ENCODE data around the gene MS4A1. TPM values are rescaled to one million over a fixed set of nuclear protein-coding genes. Genes with fewer than 3 reads are reported as not detected.

Gene MS4A1
- total RNA-seq (2022): not detected in 2 replicates
- Bru-seq, nascent RNA: not detected
- not detected for BruChase-seq, experiment 1, labeled RNA remaining after a 6-hour chase
- not detected for BruChase-seq, experiment 2, labeled RNA remaining after a 2-hour chase
- long read RNA-seq: 0 reads

DNA sequence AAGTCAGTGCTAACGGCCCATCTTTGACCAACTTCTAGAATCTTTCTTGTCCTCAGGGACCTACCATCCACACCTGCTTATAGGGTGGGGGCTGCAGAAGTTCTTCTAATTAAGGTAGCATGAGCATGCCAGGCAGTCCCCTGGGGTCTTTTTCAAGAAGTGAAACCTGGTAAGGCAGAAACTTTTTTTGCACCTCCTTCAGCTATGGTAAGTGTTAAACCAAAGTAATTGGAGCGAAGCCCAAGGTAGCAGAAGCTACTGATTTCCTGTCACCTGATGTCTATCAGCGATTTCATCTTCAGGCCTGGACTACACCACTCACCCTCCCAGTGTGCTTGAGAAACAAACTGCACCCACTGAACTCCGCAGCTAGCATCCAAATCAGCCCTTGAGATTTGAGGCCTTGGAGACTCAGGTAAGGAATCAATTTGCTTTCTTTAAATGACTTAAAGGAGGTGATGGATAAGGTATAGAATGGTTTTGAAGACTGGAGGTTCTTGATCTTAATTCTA lies at the start of gene MS4A1:
MS4A1 (plus strand) TSS at position 317 of the 512 bp plus-strand sequence. CDS start 6,528 bp downstream, outside the sequence.
- DNase-seq (ENCODE audit: unreplicated experiment): no peak
- H3K27me3 Mint-ChIP-seq (ENCODE audit: insufficient read depth, unreplicated experiment): peaks cover 19% of the 10 kb centered on the region
- no peak within 1 kb of the TSS for H3K27ac Mint-ChIP-seq (ENCODE audit: low read depth, unreplicated experiment)
- H3K4me1 Mint-ChIP-seq (ENCODE audit: insufficient read depth, unreplicated experiment): no peaks in the 10 kb centered on the region
- ChIA-PET POLR2A (no interaction called here), CTCF (interaction anchor here (2.5 kb wide), 1 partner anchor 92 kb away, joined by 10 read pairs; no protein-coding TSS in a partner anchor)
- no peak within 1 kb of the TSS for H3K4me3 Mint-ChIP-seq (ENCODE audit: unreplicated experiment)
- no peaks in the 10 kb centered on the region for H3K36me3 Mint-ChIP-seq (ENCODE audit: insufficient read depth, unreplicated experiment)
- BruUV-seq (replicated peaks): no TSS peak
- intact Hi-C loops (cut with micrococcal nuclease): no loop called here
- TF ChIP-seq, protein P1, sequence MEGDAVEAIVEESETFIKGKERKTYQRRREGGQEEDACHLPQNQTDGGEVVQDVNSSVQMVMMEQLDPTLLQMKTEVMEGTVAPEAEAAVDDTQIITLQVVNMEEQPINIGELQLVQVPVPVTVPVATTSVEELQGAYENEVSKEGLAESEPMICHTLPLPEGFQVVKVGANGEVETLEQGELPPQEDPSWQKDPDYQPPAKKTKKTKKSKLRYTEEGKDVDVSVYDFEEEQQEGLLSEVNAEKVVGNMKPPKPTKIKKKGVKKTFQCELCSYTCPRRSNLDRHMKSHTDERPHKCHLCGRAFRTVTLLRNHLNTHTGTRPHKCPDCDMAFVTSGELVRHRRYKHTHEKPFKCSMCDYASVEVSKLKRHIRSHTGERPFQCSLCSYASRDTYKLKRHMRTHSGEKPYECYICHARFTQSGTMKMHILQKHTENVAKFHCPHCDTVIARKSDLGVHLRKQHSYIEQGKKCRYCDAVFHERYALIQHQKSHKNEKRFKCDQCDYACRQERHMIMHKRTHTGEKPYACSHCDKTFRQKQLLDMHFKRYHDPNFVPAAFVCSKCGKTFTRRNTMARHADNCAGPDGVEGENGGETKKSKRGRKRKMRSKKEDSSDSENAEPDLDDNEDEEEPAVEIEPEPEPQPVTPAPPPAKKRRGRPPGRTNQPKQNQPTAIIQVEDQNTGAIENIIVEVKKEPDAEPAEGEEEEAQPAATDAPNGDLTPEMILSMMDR (IDR thresholded peaks at IDR 0.05; ENCODE audit: unreplicated experiment): no peak
- H3K9me3 Mint-ChIP-seq (ENCODE audit: unreplicated experiment): peaks cover 9% of the 10 kb centered on the region

DNA sequence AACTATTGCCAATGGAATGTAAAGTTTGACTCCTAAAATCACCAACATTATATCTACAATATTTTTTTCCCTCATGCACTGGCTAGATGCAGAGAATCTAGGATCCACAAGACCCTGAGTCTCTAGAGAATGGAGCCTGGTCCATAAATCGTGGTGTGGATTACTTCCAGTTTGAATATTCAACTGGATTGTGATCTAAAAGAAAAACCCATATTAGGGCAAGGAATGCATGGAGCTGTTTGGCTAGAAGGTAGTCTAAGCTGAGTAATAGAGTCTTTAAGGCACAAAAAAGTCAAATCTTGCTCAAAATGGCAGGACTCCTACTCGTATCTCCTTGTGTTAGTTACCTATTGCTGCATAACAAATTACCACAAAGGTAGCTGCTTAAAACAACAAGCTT lies 35.6 kb upstream of the MS4A1 start:
- no TSS peak for BruUV-seq (replicated peaks)
- Mint-ChIP-seq H3K4me3 (ENCODE audit: unreplicated experiment) (no peak overlapping the region), H3K4me1 (ENCODE audit: insufficient read depth, unreplicated experiment) (no peaks in the 10 kb centered on the region), H3K27ac (ENCODE audit: low read depth, unreplicated experiment) (no peak overlapping the region), H3K9me3 (ENCODE audit: unreplicated experiment) (peaks cover 9% of the 10 kb centered on the region), H3K36me3 (ENCODE audit: insufficient read depth, unreplicated experiment) (no peaks in the 10 kb centered on the region), H3K27me3 (ENCODE audit: insufficient read depth, unreplicated experiment) (no peaks in the 10 kb centered on the region)
- DNase-seq (ENCODE audit: unreplicated experiment): no peak
- CTCF ChIA-PET: interaction anchor here (0.6 kb wide), 1 partner anchor 87 kb away, joined by 3 read pairs; no protein-coding TSS in a partner anchor
- POLR2A ChIA-PET: interaction anchor here (0.7 kb wide), 1 partner anchor 199 kb away, joined by 3 read pairs; no protein-coding TSS in a partner anchor
- TF ChIP-seq, protein P1 (IDR thresholded peaks at IDR 0.05; ENCODE audit: unreplicated experiment): no peak
- intact Hi-C loops (cut with micrococcal nuclease): no loop called here

DNA sequence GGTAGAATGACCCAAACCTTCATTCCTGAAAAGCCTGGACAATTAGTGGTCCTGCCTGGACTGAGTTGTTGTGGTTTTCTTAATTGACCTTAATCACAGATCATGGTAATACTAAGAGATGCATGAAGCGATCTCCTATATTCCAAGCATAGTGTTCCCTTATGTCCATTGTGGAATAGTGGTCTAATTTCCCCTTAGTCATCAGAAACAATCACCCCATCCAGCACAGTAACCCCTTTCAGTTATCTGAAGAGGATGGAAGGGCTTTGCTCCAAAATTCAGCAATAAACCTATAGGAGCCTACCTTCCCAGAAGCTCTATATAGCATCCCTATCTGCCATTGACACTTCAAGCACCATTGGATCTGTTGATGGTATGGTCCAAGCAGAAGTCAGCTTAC lies 33.0 kb upstream of the MS4A1 start:
- Mint-ChIP-seq H3K9me3 (ENCODE audit: unreplicated experiment) (peaks cover 9% of the 10 kb centered on the region), H3K27me3 (ENCODE audit: insufficient read depth, unreplicated experiment) (no peaks in the 10 kb centered on the region), H3K4me1 (ENCODE audit: insufficient read depth, unreplicated experiment) (no peaks in the 10 kb centered on the region), H3K27ac (ENCODE audit: low read depth, unreplicated experiment) (no peak overlapping the region), H3K36me3 (ENCODE audit: insufficient read depth, unreplicated experiment) (no peaks in the 10 kb centered on the region), H3K4me3 (ENCODE audit: unreplicated experiment) (no peak overlapping the region)
- TF ChIP-seq, protein P1 (IDR thresholded peaks at IDR 0.05; ENCODE audit: unreplicated experiment): no peak
- intact Hi-C loops (cut with micrococcal nuclease): no loop called here
- no peak for DNase-seq (ENCODE audit: unreplicated experiment)
- ChIA-PET CTCF (no interaction called here), POLR2A (no interaction called here)
- BruUV-seq (replicated peaks): no TSS peak

DNA sequence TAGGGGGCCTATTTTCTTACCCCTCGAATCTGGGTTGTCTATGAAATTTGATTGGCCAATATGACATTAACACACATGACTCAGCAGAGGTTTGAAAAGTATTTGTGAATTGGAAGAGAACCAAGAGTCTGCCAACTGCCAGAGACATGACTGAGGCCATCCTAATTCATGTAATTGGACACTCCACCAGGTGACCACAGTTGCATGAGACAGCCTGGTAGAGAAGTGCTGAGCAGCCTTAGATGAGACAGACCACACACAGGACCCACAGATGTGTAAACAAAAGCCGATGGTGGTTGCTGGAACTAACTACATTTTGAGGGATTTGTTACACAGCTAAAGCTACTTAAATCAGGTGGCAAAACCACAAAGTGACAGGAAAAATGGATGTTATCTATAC lies 27.1 kb upstream of the MS4A1 start:
- H3K4me3 Mint-ChIP-seq (ENCODE audit: unreplicated experiment): no peak overlapping the region
- TF ChIP-seq, protein P1 (IDR thresholded peaks at IDR 0.05; ENCODE audit: unreplicated experiment): no peak
- H3K36me3 Mint-ChIP-seq (ENCODE audit: insufficient read depth, unreplicated experiment): no peaks in the 10 kb centered on the region
- DNase-seq (ENCODE audit: unreplicated experiment): peak; percentile 70
- peaks cover 13% of the 10 kb centered on the region for H3K9me3 Mint-ChIP-seq (ENCODE audit: unreplicated experiment)
- peaks cover 12% of the 10 kb centered on the region for H3K27me3 Mint-ChIP-seq (ENCODE audit: insufficient read depth, unreplicated experiment)
- no peak overlapping the region for H3K27ac Mint-ChIP-seq (ENCODE audit: low read depth, unreplicated experiment)
- ChIA-PET POLR2A (no interaction called here), CTCF (no interaction called here)
- intact Hi-C loops (cut with micrococcal nuclease): no loop called here
- no TSS peak for BruUV-seq (replicated peaks)
- no peaks in the 10 kb centered on the region for H3K4me1 Mint-ChIP-seq (ENCODE audit: insufficient read depth, unreplicated experiment)
